Erythroblast (primary cell): ENCODE measurements around the gene USP35.

Experiments
- GATA1 ChIP-seq: IDR thresholded peaks from 2 replicates; pipeline ENCODE4 v1.6.1; 2011; ENCODE audit warnings: low read depth, mild to moderate bottlenecking, control low read depth, low read length, moderate library complexity
- POLR2A ChIP-seq: IDR thresholded peaks from 2 replicates; pipeline ENCODE4 v1.6.1; 2011; ENCODE audit warnings: mild to moderate bottlenecking, low read length

DNA sequence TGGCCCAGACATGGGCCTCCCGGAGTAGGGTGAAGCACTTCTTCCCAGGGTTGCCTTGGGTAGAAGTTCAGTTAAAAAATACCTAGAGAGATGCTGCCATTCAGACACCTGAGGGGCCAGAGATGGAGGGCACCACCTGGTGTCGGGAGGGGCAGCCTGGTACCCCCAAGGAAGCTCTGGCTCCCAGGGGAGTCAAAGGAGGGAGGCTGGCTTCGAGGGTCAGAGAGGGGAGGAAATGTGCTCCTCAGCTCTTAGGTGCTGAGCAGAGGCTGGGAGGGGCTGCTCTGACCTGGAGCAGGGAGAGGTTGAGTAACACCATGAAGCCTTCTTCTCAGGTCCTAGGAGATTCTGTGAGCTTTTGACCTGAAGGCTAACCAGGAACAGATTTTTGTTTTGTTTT lies 1.1 kb downstream of the USP35 start:
- TF ChIP-seq POLR2A (no peak), GATA1 (no peak)
